ENCODE measurements around the gene PACSIN2. TPM values are rescaled to one million over a fixed set of nuclear protein-coding genes. Genes with fewer than 3 reads are reported as not detected.
A peak's percentile ranks its signal among the peaks of the same experiment; 100 is the strongest.

The PACSIN2 gene
- total and polyA plus RNA-seq, 2 of the 13 experiments (the other 11 are each of a cell fraction or from before 2014, with no cell fraction given): 54.1 to 68.8 TPM

DNA sequence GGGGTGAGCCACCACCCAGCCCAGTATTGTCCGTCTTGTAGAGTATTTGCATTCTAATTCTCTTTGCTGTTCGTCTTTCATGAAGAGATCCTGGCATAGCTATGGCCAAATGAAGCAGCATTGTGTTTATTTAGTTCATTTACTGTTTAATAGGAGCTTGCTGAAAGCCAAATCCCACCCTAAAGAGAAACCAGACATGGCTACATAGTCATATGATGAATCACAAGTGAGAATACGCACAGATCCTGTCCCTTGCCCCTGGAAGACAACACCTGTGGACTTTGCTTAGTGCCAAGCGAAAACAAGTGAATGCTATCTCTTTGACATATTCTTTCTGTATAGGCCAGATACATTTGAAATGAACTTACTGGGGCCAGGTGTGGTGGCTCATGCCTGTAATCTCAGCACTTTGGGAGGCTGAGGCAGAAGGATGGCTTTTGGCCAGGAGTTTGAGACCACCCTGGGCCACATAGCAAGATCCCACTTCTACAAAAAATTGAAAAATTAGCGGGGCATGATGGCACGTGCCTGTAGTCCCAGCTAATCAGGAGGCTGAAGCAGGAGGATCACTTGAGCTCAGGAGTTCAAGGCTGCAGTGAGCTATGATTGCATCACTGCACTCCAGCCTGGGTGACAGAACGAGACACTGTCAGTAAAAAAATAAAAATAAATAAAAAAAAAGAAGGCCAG is 152.8 kb downstream of the PACSIN2 start (continued):
- TF ChIP-seq, protein P1, sequence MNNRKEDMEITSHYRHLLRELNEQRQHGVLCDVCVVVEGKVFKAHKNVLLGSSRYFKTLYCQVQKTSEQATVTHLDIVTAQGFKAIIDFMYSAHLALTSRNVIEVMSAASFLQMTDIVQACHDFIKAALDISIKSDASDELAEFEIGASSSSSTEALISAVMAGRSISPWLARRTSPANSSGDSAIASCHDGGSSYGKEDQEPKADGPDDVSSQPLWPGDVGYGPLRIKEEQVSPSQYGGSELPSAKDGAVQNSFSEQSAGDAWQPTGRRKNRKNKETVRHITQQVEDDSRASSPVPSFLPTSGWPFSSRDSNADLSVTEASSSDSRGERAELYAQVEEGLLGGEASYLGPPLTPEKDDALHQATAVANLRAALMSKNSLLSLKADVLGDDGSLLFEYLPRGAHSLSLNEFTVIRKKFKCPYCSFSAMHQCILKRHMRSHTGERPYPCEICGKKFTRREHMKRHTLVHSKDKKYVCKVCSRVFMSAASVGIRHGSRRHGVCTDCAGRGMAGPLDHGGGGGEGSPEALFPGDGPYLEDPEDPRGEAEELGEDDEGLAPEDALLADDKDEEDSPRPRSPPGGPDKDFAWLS (CRISPR knock-in tag; IDR thresholded peaks at IDR 0.05; ENCODE audit: borderline replicate concordance): no peak
- TF ChIP-seq NR2F6 (IDR thresholded peaks at IDR 0.05) (no peak), NR2F6 (CRISPR knock-in tag; IDR thresholded peaks at IDR 0.05) (0 out of 2 replicates have a peak, but pooled peaks have one; percentile 9), ZNF768 (CRISPR knock-in tag; IDR thresholded peaks at IDR 0.05) (no peak), ZNF234 (CRISPR knock-in tag; conservative IDR thresholded peaks at IDR 0.05) (no peak), ZBTB1 (CRISPR knock-in tag; IDR thresholded peaks at IDR 0.05; ENCODE audit: borderline replicate concordance) (no peak), MNT (IDR thresholded peaks at IDR 0.05) (no peak), KDM1A (CRISPR knock-in tag; IDR thresholded peaks at IDR 0.05) (no peak), ZNF674 (CRISPR knock-in tag; IDR thresholded peaks at IDR 0.05; ENCODE audit: low read depth) (no peak), FLYWCH1 (CRISPR knock-in tag; IDR thresholded peaks at IDR 0.05) (no peak), CEBPG (CRISPR knock-in tag; IDR thresholded peaks at IDR 0.05) (peak; percentile 85), FIP1L1 (IDR thresholded peaks at IDR 0.05; ENCODE audit: borderline replicate concordance, insufficient read depth, low read depth, low read length) (no peak), EEA1 (CRISPR knock-in tag; IDR thresholded peaks at IDR 0.05; ENCODE audit: borderline replicate concordance) (no peak), PAF1 (CRISPR knock-in tag; IDR thresholded peaks at IDR 0.05) (no peak), TP53 (CRISPR knock-in tag; conservative IDR thresholded peaks at IDR 0.05) (no peak), ATAD3A (CRISPR knock-in tag; IDR thresholded peaks at IDR 0.05) (no peak), ZNF550 (CRISPR knock-in tag; IDR thresholded peaks at IDR 0.05; ENCODE audit: borderline replicate concordance) (no peak), ATF7 (IDR thresholded peaks at IDR 0.05) (peak; percentile 32; the same call in 1 of the 2 replicates), ATF7 (CRISPR knock-in tag; IDR thresholded peaks at IDR 0.05) (no peak)
- TF ChIP-seq, protein P2, sequence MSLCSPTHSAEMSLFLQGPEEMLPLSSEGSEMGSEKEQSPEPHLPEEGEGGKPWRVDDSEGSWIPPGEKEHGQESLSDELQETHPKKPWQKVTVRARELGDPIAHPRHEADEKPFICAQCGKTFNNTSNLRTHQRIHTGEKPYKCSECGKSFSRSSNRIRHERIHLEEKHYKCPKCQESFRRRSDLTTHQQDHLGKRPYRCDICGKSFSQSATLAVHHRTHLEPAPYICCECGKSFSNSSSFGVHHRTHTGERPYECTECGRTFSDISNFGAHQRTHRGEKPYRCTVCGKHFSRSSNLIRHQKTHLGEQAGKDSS (CRISPR knock-in tag; IDR thresholded peaks at IDR 0.05; ENCODE audit: borderline replicate concordance, low read depth): no peak
- TF ChIP-seq, protein P3, sequence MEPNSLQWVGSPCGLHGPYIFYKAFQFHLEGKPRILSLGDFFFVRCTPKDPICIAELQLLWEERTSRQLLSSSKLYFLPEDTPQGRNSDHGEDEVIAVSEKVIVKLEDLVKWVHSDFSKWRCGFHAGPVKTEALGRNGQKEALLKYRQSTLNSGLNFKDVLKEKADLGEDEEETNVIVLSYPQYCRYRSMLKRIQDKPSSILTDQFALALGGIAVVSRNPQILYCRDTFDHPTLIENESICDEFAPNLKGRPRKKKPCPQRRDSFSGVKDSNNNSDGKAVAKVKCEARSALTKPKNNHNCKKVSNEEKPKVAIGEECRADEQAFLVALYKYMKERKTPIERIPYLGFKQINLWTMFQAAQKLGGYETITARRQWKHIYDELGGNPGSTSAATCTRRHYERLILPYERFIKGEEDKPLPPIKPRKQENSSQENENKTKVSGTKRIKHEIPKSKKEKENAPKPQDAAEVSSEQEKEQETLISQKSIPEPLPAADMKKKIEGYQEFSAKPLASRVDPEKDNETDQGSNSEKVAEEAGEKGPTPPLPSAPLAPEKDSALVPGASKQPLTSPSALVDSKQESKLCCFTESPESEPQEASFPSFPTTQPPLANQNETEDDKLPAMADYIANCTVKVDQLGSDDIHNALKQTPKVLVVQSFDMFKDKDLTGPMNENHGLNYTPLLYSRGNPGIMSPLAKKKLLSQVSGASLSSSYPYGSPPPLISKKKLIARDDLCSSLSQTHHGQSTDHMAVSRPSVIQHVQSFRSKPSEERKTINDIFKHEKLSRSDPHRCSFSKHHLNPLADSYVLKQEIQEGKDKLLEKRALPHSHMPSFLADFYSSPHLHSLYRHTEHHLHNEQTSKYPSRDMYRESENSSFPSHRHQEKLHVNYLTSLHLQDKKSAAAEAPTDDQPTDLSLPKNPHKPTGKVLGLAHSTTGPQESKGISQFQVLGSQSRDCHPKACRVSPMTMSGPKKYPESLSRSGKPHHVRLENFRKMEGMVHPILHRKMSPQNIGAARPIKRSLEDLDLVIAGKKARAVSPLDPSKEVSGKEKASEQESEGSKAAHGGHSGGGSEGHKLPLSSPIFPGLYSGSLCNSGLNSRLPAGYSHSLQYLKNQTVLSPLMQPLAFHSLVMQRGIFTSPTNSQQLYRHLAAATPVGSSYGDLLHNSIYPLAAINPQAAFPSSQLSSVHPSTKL (CRISPR knock-in tag; IDR thresholded peaks at IDR 0.05): 0 out of 2 replicates have a peak, but pooled peaks have one; percentile 37
